Measurements from ENCODE around the gene GPR52. TPM values are rescaled to one million over a fixed set of nuclear protein-coding genes. Genes with fewer than 3 reads are reported as not detected.
"Not testable (repeated sequence)": the region's sequence is repeated elsewhere in the genome, so short reads cannot be mapped to it uniquely, and the experiment has no call there.

The GPR52 gene
- total and polyA plus RNA-seq, 7 experiments from 2014 or later = 2.3 to 11.3 (median 3.4) TPM; not detected in 2

DNA sequence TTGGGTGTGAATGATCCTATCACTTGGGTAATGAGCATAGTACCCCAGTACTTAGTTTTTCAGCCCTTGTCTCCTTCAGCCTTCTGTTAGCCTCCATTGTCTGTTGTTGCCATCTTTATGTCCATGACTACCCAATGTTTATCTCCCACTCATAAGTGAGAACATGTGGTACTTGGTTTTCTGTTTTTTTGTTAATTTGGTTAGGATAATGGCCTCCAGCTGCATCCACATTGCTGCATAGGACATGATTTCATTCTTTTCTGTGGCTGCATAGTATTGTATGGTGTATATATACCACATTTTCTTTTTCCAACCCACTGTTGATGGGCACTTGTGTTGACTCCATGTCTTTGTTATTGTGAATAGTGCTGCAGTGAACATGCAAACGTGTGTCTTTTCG is 39.6 kb upstream of the GPR52 start:
- intact Hi-C loops (cut with micrococcal nuclease) = no loop called here
- no peaks in the 10 kb centered on the region for H3K36me3 ChIP-seq (ENCODE audit: control insufficient read depth in 2 of 3, insufficient read depth in 3 of 3, low read length in 3 of 3)
- peaks cover 0 to 50% (median 33%) of the 10 kb centered on the region in 5 donors for H3K36me3 Mint-ChIP-seq
- H3K27me3 Mint-ChIP-seq = no peaks in the 10 kb centered on the region
- no peak for ATAC-seq
- ChIA-PET POLR2A (no interaction called here), CTCF (no interaction called here)
- H3K4me1 Mint-ChIP-seq = peaks cover 0 to 28% (median 21%) of the 10 kb centered on the region in 7 donors
- no peaks in the 10 kb centered on the region for H3K4me1 ChIP-seq (ENCODE audit: control insufficient read depth in 2 of 2, insufficient read depth in 2 of 2, low read length in 2 of 2)
- no peaks in the 10 kb centered on the region for H3K27me3 ChIP-seq (ENCODE audit: control insufficient read depth in 2 of 2, insufficient read depth in 2 of 2, low read length in 2 of 2)
- DNase-seq = no peak
- H3K9me3 ChIP-seq (ENCODE audit: control insufficient read depth in 2 of 3, low read length in 3 of 3) = no peaks in the 10 kb centered on the region
- H3K4me3 ChIP-seq (ENCODE audit: low read length) = no peak overlapping the region
- H3K27ac ChIP-seq (ENCODE audit: low read depth, low read length) = no peak overlapping the region
- no peak overlapping the region for H3K27ac Mint-ChIP-seq
- no peak overlapping the region for H3K4me3 Mint-ChIP-seq
- H3K9me3 Mint-ChIP-seq = peaks cover 0 to 32% (median 5%) of the 10 kb centered on the region in 11 donors

DNA sequence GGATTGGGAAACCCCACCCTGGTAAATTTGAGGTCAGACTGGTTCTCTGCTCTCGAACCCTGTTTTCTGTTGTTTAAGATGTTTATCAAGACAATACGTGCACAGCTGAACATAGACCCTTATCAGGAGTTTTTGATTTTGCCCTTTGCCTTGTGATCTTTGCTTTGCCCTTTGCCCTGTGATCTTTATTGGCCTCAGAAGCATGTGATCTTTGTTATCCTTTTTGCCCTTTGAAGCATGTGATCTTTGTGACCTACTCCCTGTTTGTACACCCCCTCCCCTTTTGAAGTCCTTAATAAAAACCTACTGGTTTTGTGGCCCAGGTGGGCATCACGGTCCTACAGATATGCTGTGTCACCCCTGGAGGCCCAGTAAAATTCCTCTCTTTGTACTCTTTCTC is 38.0 kb upstream of the GPR52 start:
- Mint-ChIP-seq H3K9me3 (peaks cover 0 to 32% (median 5%) of the 10 kb centered on the region in 11 donors), H3K36me3 (peaks cover 0 to 46% (median 34%) of the 10 kb centered on the region in 5 donors), H3K4me1 (peaks cover 4 to 40% (median 33%) of the 10 kb centered on the region in 7 donors)
- H3K27ac ChIP-seq (ENCODE audit: low read depth, low read length); H3K36me3 ChIP-seq (ENCODE audit: control insufficient read depth in 2 of 3, insufficient read depth in 3 of 3, low read length in 3 of 3); ATAC-seq; POLR2A ChIA-PET; DNase-seq; H3K27ac Mint-ChIP-seq; H3K4me3 Mint-ChIP-seq; CTCF ChIA-PET; H3K9me3 ChIP-seq (ENCODE audit: control insufficient read depth in 2 of 3, low read length in 3 of 3); H3K4me3 ChIP-seq (ENCODE audit: low read length); H3K27me3 ChIP-seq (ENCODE audit: control insufficient read depth in 2 of 2, insufficient read depth in 2 of 2, low read length in 2 of 2); H3K27me3 Mint-ChIP-seq; intact Hi-C loops (cut with micrococcal nuclease); H3K4me1 ChIP-seq (ENCODE audit: control insufficient read depth in 2 of 2, insufficient read depth in 2 of 2, low read length in 2 of 2): not testable (repeated sequence)

DNA sequence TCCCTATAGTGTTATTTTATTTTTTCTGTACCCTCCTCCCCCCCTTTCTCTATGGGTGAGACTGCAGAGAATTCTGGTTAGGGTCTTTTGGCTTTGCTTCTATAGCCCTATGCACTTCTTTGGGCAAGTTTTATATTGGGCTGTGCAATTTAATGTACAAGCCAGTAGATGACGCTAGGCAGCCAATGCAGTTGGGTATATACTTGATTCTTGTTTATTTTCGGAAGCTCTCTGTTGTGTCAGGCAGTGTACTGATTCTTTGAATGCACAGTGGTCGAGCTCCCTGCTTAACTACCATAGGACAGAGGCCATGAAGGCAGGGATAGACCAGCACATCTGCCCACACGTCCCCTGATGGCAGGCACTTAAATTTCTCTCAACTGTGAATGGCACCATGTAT is 34.1 kb upstream of the GPR52 start:
- intact Hi-C loops (cut with micrococcal nuclease) = no loop called here
- Mint-ChIP-seq H3K36me3 (peaks cover 0 to 30% (median 20%) of the 10 kb centered on the region in 5 donors), H3K27ac (no peak overlapping the region), H3K4me1 (peaks cover 4 to 47% (median 33%) of the 10 kb centered on the region in 7 donors), H3K27me3 (no peaks in the 10 kb centered on the region), H3K4me3 (no peak overlapping the region), H3K9me3 (peaks cover 0 to 25% (median 5%) of the 10 kb centered on the region in 11 donors)
- DNase-seq = no peak
- Histone ChIP-seq H3K27me3 (ENCODE audit: control insufficient read depth in 2 of 2, insufficient read depth in 2 of 2, low read length in 2 of 2) (no peaks in the 10 kb centered on the region), H3K4me3 (ENCODE audit: low read length) (no peak overlapping the region), H3K27ac (ENCODE audit: low read depth, low read length) (no peak overlapping the region), H3K4me1 (ENCODE audit: control insufficient read depth in 2 of 2, insufficient read depth in 2 of 2, low read length in 2 of 2) (no peaks in the 10 kb centered on the region), H3K36me3 (ENCODE audit: control insufficient read depth in 2 of 3, insufficient read depth in 3 of 3, low read length in 3 of 3) (no peaks in the 10 kb centered on the region), H3K9me3 (ENCODE audit: control insufficient read depth in 2 of 3, low read length in 3 of 3) (no peaks in the 10 kb centered on the region)
- ChIA-PET CTCF (no interaction called here), POLR2A (no interaction called here)
- no peak for ATAC-seq

DNA sequence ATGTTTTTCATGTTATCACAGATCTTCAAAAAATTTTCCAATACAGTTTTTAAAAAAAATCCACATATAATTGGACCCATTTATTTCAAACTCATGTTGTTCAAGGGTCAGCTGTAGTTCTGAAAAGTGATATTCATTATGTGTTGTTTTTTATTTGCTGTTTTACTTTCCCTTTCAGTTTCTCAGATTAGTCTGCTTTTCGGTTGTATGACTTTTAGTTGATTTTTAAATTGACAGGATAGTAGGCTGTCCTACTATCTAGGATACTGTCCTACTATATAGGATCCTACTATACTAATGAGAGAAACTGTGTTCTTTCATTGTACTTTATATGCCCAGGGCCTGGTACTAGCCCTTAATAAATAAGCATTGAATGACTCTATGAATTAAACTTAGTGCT is 33.6 kb upstream of the GPR52 start:
- Histone ChIP-seq H3K4me1 (ENCODE audit: control insufficient read depth in 2 of 2, insufficient read depth in 2 of 2, low read length in 2 of 2) (no peaks in the 10 kb centered on the region), H3K27ac (ENCODE audit: low read depth, low read length) (no peak overlapping the region), H3K36me3 (ENCODE audit: control insufficient read depth in 2 of 3, insufficient read depth in 3 of 3, low read length in 3 of 3) (no peaks in the 10 kb centered on the region), H3K27me3 (ENCODE audit: control insufficient read depth in 2 of 2, insufficient read depth in 2 of 2, low read length in 2 of 2) (no peaks in the 10 kb centered on the region), H3K9me3 (ENCODE audit: control insufficient read depth in 2 of 3, low read length in 3 of 3) (no peaks in the 10 kb centered on the region), H3K4me3 (ENCODE audit: low read length) (no peak overlapping the region)
- ATAC-seq (no peak), DNase-seq (no peak)
- Mint-ChIP-seq H3K27me3 (no peaks in the 10 kb centered on the region), H3K4me3 (peak overlapping the region in 4 of 10 donors; percentile 22 to 70 (median 42)), H3K36me3 (peaks cover 0 to 24% (median 16%) of the 10 kb centered on the region in 5 donors), H3K9me3 (peaks cover 0 to 21% (median 3%) of the 10 kb centered on the region in 11 donors), H3K27ac (peak overlapping the region in 1 of 9 donors; percentile 5), H3K4me1 (peaks cover 4 to 50% (median 33%) of the 10 kb centered on the region in 7 donors)
- POLR2A ChIA-PET = no interaction called here
- CTCF ChIA-PET = no interaction called here
- intact Hi-C loops (cut with micrococcal nuclease) = no loop called here

DNA sequence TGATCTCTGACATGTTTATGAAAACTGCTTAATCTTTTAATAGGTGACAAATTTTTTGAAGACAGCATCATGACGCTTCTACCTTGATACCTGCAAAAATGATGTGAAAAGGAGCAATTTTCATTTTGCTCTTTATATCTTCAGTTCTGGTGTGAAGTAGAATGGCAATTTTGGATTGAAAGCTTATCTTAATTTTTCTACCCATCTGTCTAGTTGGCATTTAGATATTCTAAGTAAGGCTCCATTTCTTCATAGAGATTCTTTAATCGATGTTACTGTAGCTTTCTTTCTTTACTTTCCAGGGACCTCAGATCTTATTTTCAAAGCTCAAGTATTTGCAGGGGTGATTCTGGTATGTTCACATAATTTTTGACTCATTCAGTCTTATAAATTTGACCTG is 32.3 kb upstream of the GPR52 start:
- Mint-ChIP-seq H3K4me1 (peaks cover 4 to 47% (median 33%) of the 10 kb centered on the region in 7 donors), H3K9me3 (peaks cover 0 to 15% (median 1%) of the 10 kb centered on the region in 11 donors), H3K27ac (no peak overlapping the region), H3K27me3 (no peaks in the 10 kb centered on the region), H3K4me3 (no peak overlapping the region), H3K36me3 (peaks cover 0 to 22% (median 9%) of the 10 kb centered on the region in 5 donors)
- ATAC-seq = no peak
- H3K27ac ChIP-seq (ENCODE audit: low read depth, low read length) = no peak overlapping the region
- no peaks in the 10 kb centered on the region for H3K36me3 ChIP-seq (ENCODE audit: control insufficient read depth in 2 of 3, insufficient read depth in 3 of 3, low read length in 3 of 3)
- no peak for DNase-seq
- CTCF ChIA-PET = no interaction called here
- intact Hi-C loops (cut with micrococcal nuclease) = no loop called here
- H3K4me3 ChIP-seq (ENCODE audit: low read length) = no peak overlapping the region
- no peaks in the 10 kb centered on the region for H3K27me3 ChIP-seq (ENCODE audit: control insufficient read depth in 2 of 2, insufficient read depth in 2 of 2, low read length in 2 of 2)
- H3K9me3 ChIP-seq (ENCODE audit: control insufficient read depth in 2 of 3, low read length in 3 of 3) = no peaks in the 10 kb centered on the region
- POLR2A ChIA-PET = no interaction called here
- H3K4me1 ChIP-seq (ENCODE audit: control insufficient read depth in 2 of 2, insufficient read depth in 2 of 2, low read length in 2 of 2) = no peaks in the 10 kb centered on the region

DNA sequence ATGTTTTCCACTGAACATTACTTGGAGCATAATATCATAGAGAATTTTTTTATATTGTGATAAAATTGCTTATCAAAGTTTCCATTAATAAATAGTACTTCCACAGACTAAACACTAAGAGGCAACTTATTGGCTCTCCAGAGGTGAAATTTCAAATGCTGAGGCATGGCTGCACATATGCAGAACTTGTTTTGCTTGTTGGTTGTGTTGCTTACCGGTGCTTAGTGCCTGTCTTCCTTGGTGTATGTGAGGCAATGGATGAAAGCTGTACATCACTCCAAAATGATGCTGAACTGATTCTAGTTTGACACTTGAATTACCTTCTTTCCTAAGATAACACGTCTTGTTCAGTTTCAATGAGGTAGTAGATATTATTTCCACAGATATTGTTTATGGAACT is 29.8 kb upstream of the GPR52 start:
- no peak for DNase-seq
- ChIA-PET CTCF (no interaction called here), POLR2A (no interaction called here)
- Mint-ChIP-seq H3K9me3 (no peaks in the 10 kb centered on the region), H3K4me1 (peaks cover 0 to 29% (median 13%) of the 10 kb centered on the region in 7 donors), H3K27ac (no peak overlapping the region), H3K36me3 (peaks cover 0 to 13% (median 11%) of the 10 kb centered on the region in 5 donors), H3K4me3 (no peak overlapping the region), H3K27me3 (no peaks in the 10 kb centered on the region)
- ATAC-seq = no peak
- intact Hi-C loops (cut with micrococcal nuclease) = no loop called here
- no peaks in the 10 kb centered on the region for H3K9me3 ChIP-seq (ENCODE audit: control insufficient read depth in 2 of 3, low read length in 3 of 3)
- H3K4me3 ChIP-seq (ENCODE audit: low read length) = no peak overlapping the region
- H3K36me3 ChIP-seq (ENCODE audit: control insufficient read depth in 2 of 3, insufficient read depth in 3 of 3, low read length in 3 of 3) = no peaks in the 10 kb centered on the region
- H3K27me3 ChIP-seq (ENCODE audit: control insufficient read depth in 2 of 2, insufficient read depth in 2 of 2, low read length in 2 of 2) = no peaks in the 10 kb centered on the region
- H3K27ac ChIP-seq (ENCODE audit: low read depth, low read length) = no peak overlapping the region
- H3K4me1 ChIP-seq (ENCODE audit: control insufficient read depth in 2 of 2, insufficient read depth in 2 of 2, low read length in 2 of 2) = no peaks in the 10 kb centered on the region

DNA sequence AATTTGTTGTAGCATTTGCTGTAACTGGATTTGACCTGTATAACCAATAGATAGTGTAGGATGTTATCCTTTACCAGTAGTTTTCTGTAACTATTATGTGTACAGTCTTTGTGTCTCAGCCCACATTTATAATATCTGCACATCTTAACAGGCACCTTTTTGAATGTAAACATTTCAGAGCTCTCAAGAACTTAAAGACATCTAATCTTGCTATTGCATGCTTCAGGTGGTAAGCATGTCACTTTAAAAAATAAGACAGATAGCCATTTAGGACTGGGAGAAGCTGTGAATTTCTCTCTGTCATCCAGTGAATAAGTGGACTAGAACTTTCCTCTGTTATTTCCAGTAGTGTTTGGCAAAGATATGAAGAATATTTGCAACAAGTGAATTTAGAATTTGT is 22.6 kb upstream of the GPR52 start:
- Histone ChIP-seq H3K36me3 (ENCODE audit: control insufficient read depth in 2 of 3, insufficient read depth in 3 of 3, low read length in 3 of 3) (no peaks in the 10 kb centered on the region), H3K4me1 (ENCODE audit: control insufficient read depth in 2 of 2, insufficient read depth in 2 of 2, low read length in 2 of 2) (no peaks in the 10 kb centered on the region), H3K27ac (ENCODE audit: low read depth, low read length) (no peak overlapping the region), H3K4me3 (ENCODE audit: low read length) (no peak overlapping the region), H3K9me3 (ENCODE audit: control insufficient read depth in 2 of 3, low read length in 3 of 3) (no peaks in the 10 kb centered on the region), H3K27me3 (ENCODE audit: control insufficient read depth in 2 of 2, insufficient read depth in 2 of 2, low read length in 2 of 2) (no peaks in the 10 kb centered on the region)
- Mint-ChIP-seq H3K27ac (no peak overlapping the region), H3K4me3 (no peak overlapping the region), H3K27me3 (no peaks in the 10 kb centered on the region), H3K9me3 (no peaks in the 10 kb centered on the region), H3K4me1 (peaks cover 0 to 4% (median 0%) of the 10 kb centered on the region in 7 donors), H3K36me3 (peaks cover 0 to 19% (median 7%) of the 10 kb centered on the region in 5 donors)
- CTCF ChIA-PET = no interaction called here
- no peak for DNase-seq
- intact Hi-C loops (cut with micrococcal nuclease) = no loop called here
- POLR2A ChIA-PET = interaction anchor here (0.7 kb wide), 1 partner anchor 202 kb away, joined by 3 read pairs; no protein-coding TSS in a partner anchor
- ATAC-seq = no peak

All from naive thymus-derived CD4-positive, alpha-beta T cell (primary cell).